Measurements from ENCODE around the gene LHFPL6. TPM values are rescaled to one million over a fixed set of nuclear protein-coding genes. Genes with fewer than 3 reads are reported as not detected.

The LHFPL6 gene
- total RNA-seq, 4 donors from 2014 or later, result 3.7 to 40.4 (median 8.0) TPM

DNA sequence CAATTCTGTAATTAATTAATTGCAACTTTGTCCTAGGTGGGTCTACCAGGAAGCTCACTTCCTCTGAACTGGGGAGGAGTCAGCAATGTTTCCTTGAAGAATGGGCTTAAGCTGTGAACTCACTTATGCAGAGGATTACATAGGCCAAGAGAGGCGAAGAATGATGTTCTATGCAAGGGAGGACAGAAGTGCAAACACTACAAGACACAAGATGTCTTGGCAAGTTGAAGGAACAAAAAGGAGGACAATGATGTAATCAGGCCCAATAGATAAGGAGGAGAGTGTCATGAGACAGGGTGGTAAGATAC lies 275.9 kb downstream of the LHFPL6 start:
- intact Hi-C loops (cut with DNase I), result no loop called here
- DNase-seq, result no peak
- Histone ChIP-seq H3K9me3 (no peaks in the 10 kb centered on the region), H3K27me3 (no peaks in the 10 kb centered on the region), H3K27ac (no peak overlapping the region), H3K36me3 (no peaks in the 10 kb centered on the region), H3K4me1 (peaks cover 0 to 9% (median 4%) of the 10 kb centered on the region in 3 donors), H3K4me3 (no peak overlapping the region)
- WGBS, 2 donors, result 91 to 92% methylated on average over 1 of the region's 1 CpG
- no peak for TF ChIP-seq POLR2A (IDR thresholded peaks at IDR 0.05)
- TF ChIP-seq CTCF (IDR thresholded peaks at IDR 0.05), result no peak

DNA sequence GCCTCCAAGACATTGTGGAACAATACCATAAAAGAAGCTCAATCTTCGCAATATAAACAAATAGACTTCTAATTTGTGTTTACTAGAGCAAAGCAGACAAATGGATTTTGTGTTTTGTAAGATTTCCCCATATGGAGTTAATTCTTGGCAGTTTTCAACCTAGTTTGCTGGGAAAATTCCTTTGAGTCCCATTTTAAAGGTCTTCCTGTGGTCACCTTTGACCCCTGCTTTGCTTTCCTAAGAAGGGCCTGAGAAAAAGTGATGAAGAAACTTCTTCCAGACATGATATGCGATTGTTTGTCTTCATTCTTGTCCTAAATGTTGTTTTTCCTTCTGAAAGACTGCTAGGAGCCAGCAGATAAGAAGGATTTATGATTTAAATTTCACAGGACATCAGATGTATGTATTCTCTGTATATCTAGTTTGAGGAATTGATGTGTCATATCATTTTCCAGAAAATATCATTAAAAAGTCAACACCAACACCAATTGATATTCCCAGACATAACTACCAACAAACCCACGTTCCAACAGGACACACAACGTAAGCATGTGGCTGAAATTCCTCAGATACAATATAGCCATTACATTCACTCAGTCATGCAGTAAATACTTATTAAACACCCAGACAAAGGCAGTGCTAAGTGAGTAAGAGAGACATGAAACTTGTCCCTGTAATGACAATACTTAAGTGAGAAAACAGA lies 276.4 kb downstream of the LHFPL6 start:
- Histone ChIP-seq H3K27me3 (no peaks in the 10 kb centered on the region), H3K36me3 (no peaks in the 10 kb centered on the region), H3K27ac (no peak overlapping the region), H3K4me3 (no peak overlapping the region), H3K9me3 (no peaks in the 10 kb centered on the region), H3K4me1 (peaks cover 0 to 9% (median 4%) of the 10 kb centered on the region in 3 donors)
- WGBS, 2 donors, result 50 to 62% methylated on average over 4 of the region's 4 CpGs
- TF ChIP-seq CTCF (IDR thresholded peaks at IDR 0.05), result no peak
- no peak for TF ChIP-seq POLR2A (IDR thresholded peaks at IDR 0.05)
- intact Hi-C loops (cut with DNase I), result no loop called here
- DNase-seq, result no peak

DNA sequence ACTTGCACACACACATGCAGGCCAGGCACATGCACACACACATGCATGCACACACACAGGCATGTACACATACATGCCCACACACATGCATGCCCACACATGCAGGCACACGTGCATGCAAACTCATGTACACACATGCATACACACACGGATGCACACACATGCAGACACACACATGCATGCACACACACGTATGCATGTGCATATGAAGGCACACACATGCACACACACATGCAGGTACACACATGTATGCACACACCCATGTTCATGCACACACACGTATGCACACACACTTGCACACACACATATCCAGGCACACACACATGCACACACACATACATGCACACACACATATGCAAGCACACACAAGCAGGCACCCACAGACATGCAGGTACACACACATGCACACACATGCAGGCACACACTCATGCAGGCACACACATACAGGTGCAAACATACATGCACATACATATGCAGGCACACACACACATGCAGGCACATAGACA lies 278.1 kb downstream of the LHFPL6 start:
- intact Hi-C loops (cut with DNase I), result no loop called here

DNA sequence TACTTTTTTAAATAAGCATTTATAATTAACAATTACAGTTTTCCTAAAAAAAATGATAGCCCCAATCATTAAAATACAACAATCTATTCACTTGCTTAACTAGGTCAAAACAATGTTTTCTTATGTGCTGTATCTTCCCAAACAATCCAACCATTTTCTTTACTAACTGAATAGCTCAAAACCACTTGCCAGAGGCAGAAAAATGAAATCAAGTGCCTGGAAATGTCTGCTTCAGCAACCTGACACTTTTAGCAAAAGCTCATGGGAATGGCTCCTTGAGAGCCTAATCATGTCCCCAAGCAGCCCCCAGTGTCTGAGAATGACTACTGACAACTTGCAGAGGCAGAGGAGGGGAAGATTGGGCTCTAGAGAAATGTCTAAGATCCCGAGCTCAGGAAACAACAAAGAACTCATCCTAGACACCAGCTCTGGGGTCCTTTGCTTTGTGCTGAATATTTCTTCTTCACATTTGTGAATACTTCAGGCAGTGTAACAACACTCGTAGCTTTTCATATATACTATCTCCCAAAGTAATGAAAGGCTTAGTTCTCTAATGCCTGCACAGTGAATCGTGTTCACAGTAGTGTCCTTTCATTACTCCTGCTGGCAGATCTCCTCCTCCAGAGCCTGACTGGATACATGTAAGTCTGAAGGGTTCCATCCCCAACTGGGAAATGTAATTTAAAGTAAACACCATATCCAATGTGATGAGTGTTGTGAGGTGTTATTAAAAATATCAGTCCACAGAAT lies 280.0 kb downstream of the LHFPL6 start:
- no peaks in the 10 kb centered on the region for H3K9me3 ChIP-seq
- no peaks in the 10 kb centered on the region for H3K36me3 ChIP-seq
- no peaks in the 10 kb centered on the region for H3K27me3 ChIP-seq
- TF ChIP-seq POLR2A (IDR thresholded peaks at IDR 0.05), result no peak
- no peak for TF ChIP-seq CTCF (IDR thresholded peaks at IDR 0.05)
- H3K4me3 ChIP-seq, result no peak overlapping the region
- DNase-seq, result no peak
- H3K4me1 ChIP-seq, result peaks cover 0 to 16% (median 4%) of the 10 kb centered on the region in 3 donors
- 59 to 62% methylated on average over 3 of the region's 3 CpGs for WGBS, 2 donors
- intact Hi-C loops (cut with DNase I), result no loop called here
- H3K27ac ChIP-seq, result no peak overlapping the region

More for the DNA sequence above, 278.1 kb downstream of the LHFPL6 start:
- DNase-seq, result no peak
- Histone ChIP-seq H3K9me3 (no peaks in the 10 kb centered on the region), H3K36me3 (no peaks in the 10 kb centered on the region), H3K4me3 (no peak overlapping the region), H3K27ac (no peak overlapping the region), H3K4me1 (peaks cover 0 to 16% (median 4%) of the 10 kb centered on the region in 3 donors), H3K27me3 (no peaks in the 10 kb centered on the region)
- TF ChIP-seq CTCF (IDR thresholded peaks at IDR 0.05) (no peak), POLR2A (IDR thresholded peaks at IDR 0.05) (no peak)
- WGBS, 2 donors, result 80 to 93% methylated on average over 1 to 4 of the region's 4 CpGs

DNA sequence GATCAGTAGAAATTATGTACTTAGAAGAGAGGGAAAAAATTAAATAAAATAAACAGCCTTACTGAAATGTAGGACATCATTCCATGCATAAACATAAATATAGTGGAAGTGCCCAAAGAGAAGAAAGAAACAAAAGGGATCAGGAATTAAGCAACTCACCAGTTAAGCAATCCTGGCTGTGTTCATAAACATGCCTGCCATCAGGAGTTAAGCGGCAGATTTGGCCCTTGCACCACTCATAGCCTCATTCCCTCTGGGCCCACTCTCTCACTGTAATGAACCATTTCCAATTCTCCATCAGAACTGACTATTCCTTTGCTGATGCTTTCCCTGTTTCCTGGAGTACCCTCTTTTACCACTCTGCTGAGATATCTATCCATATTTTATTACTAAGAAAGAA lies 281.4 kb downstream of the LHFPL6 start:
- Histone ChIP-seq H3K27ac (peak overlapping the region in 1 of 4 donors; percentile 49), H3K4me1 (peaks cover 0 to 28% (median 9%) of the 10 kb centered on the region in 3 donors), H3K9me3 (no peaks in the 10 kb centered on the region), H3K36me3 (no peaks in the 10 kb centered on the region), H3K4me3 (no peak overlapping the region), H3K27me3 (no peaks in the 10 kb centered on the region)
- WGBS, 2 donors, result 38 to 40% methylated on average over 1 of the region's 1 CpG
- no peak for DNase-seq
- intact Hi-C loops (cut with DNase I), result no loop called here
- TF ChIP-seq CTCF (IDR thresholded peaks at IDR 0.05), result no peak
- TF ChIP-seq POLR2A (IDR thresholded peaks at IDR 0.05), result no peak

All from esophagus squamous epithelium (tissue), 5 donors.